Measurements from ENCODE around the gene DYNC2I2. TPM values are rescaled to one million over a fixed set of nuclear protein-coding genes. Genes with fewer than 3 reads are reported as not detected.

DYNC2I2 gene
- total RNA-seq, 1 donor from 2014 or later = 32.0 TPM

- DNase-seq = peak; percentile 70
Measured at GRCh38 chr9:128635266-128636023, 21.2 kb downstream of the DYNC2I2 start.

GRCh38 chr9:128634651-128635262 is 21.9 kb downstream of the DYNC2I2 start:
- no peak for DNase-seq

GRCh38 chr9:128634111-128634510 is 22.5 kb downstream of the DYNC2I2 start:
- no peak for DNase-seq

GRCh38 chr9:128633601-128634000 is 23.0 kb downstream of the DYNC2I2 start:
- no peak for DNase-seq

GRCh38 chr9:128633057-128633456 is 23.6 kb downstream of the DYNC2I2 start:
- DNase-seq = no peak

- DNase-seq = no peak
Measured at GRCh38 chr9:128632486-128632885, 24.2 kb downstream of the DYNC2I2 start.

- DNase-seq = no peak
Measured at GRCh38 chr9:128632066-128632465, 24.6 kb downstream of the DYNC2I2 start.

GRCh38 chr9:128631636-128632035 is 25.0 kb downstream of the DYNC2I2 start:
- DNase-seq = no peak

GRCh38 chr9:128629852-128630545 is 26.6 kb downstream of the DYNC2I2 start:
- no peak for DNase-seq

- no peak for DNase-seq
Measured at GRCh38 chr9:128629136-128629535, 27.5 kb downstream of the DYNC2I2 start.

- DNase-seq = no peak
Measured at GRCh38 chr9:128628471-128629048, 28.1 kb downstream of the DYNC2I2 start.

- no peak for DNase-seq
Measured at GRCh38 chr9:128627906-128628305, 28.7 kb downstream of the DYNC2I2 start.

GRCh38 chr9:128627127-128627715 is 29.4 kb downstream of the DYNC2I2 start:
- peak; percentile 25 for DNase-seq

- no peak for DNase-seq
Measured at GRCh38 chr9:128626181-128626580, 30.5 kb downstream of the DYNC2I2 start.

- no peak for DNase-seq
Measured at GRCh38 chr9:128625391-128626146, 31.1 kb downstream of the DYNC2I2 start.

GRCh38 chr9:128624566-128624965 is 32.1 kb downstream of the DYNC2I2 start:
- no peak for DNase-seq

GRCh38 chr9:128621730-128622455 is 34.8 kb downstream of the DYNC2I2 start:
- no peak for DNase-seq

GRCh38 chr9:128619779-128620178 is 36.9 kb downstream of the DYNC2I2 start:
- no peak for DNase-seq

- no peak for DNase-seq
Measured at GRCh38 chr9:128619127-128619526, 37.5 kb downstream of the DYNC2I2 start.

- DNase-seq = no peak
Measured at GRCh38 chr9:128617943-128618342, 38.7 kb downstream of the DYNC2I2 start.

- no peak for DNase-seq
Measured at GRCh38 chr9:128615571-128615970, 41.1 kb downstream of the DYNC2I2 start.
